Measurements from ENCODE around the gene GDF7.

The GDF7 gene

DNA sequence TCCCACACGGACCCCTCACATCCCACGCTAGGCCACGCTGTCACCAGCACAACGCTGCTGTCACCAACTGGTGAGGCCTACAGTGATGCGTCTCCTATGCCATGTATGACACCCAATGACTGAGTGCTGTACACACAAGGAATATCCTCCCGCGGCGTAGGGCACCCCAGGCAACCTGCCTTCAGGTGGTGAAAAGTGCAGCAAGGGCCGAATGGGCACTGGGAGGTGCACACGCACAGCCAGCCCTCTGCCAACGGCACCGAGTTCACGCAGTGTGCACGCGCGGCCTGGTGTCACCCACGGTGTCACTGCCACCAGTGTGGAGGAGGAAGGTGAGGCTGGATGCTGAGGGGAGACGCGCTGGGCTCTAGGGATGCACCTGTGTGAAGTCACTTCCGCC lies 20.5 kb upstream of the GDF7 start:
- no peak for DNase-seq

DNA sequence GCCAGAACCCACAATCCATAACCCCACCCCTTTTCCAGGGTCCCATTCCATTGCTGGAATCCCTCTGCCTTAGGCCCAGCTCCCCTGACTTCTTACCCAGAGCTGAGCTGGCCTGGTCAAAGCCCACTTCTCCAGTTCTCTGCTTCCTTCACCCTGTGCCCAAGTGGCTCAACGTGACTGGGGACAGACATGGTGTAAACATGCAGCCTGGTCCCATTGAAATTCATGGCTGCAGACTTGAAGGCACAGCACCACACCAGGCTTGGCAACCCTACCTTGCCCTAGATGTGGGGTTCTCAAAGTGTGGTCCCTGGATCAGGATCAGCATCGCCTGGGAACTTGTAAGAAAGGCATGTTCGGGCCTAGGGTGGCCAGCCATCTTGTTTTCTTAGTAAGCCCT lies 19.7 kb upstream of the GDF7 start:
- DNase-seq, result no peak

DNA sequence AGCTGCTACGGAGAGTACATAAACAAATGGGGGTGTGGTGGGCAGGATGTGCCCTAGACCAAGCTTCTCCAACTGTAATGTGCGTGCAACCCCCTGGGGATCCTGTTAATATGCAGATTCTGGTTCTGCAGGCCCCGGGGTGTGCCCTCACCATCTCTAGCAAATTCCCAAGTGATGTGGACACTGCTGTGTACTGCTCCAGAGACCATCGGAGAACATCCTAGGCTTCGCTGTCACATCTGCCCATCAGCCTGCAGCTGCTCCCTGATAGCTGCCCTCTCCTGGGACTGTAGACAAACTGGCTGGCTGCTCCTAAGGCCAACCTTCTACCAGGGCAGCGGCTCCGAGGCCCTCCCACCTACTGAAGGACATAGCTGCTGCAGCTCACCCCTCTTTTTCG lies 19.2 kb upstream of the GDF7 start:
- DNase-seq, result no peak

DNA sequence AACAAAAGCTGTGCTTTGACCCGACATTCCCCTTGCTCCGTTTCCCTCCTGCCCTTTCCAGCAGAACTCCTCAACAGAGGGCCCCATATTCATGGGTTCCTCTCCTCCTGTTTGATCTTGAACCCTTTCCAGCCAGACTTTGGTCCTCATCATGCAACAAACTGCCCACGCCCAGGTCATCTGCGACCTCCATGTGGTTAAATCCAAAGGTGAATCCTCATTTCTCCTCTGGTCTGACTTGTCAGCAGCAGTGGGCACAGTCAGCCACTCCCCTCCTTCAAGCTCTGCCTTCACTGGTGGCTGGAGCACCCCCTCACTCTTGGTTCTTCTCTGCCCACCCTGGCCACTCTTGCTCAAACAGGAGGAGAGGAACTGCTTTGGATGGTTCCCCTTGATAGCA lies 18.7 kb upstream of the GDF7 start:
- no peak for DNase-seq

DNA sequence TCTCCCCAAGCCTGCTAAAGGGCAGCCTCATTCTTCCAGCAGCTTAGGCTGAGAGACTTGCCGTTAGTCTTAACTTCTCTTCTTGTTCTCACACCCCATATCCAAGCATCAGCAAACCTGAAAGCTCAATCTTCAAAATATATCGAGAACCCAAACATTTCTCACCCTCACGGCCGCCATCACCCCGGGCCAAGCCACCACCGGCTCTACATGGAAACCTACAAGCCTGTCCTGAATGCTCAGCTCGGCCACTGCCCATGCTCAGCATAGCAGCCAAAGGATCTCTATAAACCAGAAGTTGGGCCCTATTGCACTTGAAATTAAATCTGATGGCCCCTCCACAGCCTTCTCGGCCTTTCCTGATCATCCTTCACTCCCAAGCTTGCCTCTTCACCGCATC lies 18.1 kb upstream of the GDF7 start:
- DNase-seq, result no peak

DNA sequence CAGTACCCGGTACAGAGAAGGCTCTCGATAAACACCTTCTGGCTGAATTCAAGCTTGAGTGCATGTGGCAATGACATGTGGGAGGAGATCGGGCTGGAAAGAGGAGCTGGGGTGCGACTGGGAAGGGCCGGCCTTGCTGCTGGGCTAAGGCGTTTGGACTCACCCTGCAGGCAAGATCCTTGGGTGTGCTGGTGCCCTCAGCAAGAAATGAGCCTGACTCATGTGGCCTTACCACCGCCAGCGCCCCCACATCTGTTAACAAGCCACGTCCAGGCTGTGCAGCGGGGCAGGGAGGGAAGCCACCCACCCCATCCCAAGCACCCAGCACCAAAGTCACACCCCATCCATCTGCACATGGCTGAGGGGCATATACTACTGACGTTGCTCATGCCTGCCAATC lies 17.4 kb upstream of the GDF7 start:
- DNase-seq, result no peak

DNA sequence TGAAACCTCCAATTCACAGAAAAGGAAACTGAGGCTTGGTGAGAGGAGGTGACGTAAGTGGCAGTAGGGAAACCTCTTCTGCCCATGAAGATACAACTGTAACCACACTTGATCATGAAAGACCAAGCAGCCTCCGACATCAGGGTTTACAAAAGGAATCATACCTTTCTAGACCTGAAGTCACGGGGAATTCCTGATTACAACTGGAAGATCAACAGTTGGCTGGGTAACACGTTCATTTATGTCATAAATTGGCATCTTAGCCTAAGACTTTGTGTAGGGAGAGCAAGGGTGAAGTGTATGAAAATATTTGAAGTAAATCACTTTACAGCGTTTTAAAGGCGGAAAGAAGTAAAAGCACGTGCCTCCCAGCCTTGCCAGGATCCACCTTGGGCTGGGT lies 17.0 kb upstream of the GDF7 start:
- no peak for DNase-seq

DNA sequence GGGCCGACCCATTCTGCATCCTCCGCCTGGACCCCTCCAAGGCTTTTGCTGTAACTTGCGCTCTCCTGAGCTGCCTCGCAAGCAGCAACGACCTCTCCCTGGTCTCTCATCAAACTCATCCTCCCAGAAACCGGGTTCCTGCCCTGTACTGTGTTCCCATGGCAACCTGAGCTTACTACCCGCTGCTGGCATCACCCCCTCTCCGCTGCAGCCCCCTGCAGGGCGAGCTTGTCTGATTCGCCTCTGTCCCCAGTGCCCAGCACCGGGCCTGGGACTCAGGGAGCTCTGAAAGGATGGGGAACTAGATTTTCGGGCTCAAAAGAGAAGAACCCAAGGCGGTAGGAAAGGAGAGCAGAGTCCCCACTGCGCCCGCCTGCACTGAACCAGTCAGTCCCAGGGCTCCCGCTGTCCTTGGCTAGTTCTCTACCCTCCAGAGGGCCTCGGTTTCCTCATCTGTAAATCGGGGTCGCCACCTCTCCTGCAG lies 16.5 kb upstream of the GDF7 start:
- DNase-seq, result peak; percentile 46

DNA sequence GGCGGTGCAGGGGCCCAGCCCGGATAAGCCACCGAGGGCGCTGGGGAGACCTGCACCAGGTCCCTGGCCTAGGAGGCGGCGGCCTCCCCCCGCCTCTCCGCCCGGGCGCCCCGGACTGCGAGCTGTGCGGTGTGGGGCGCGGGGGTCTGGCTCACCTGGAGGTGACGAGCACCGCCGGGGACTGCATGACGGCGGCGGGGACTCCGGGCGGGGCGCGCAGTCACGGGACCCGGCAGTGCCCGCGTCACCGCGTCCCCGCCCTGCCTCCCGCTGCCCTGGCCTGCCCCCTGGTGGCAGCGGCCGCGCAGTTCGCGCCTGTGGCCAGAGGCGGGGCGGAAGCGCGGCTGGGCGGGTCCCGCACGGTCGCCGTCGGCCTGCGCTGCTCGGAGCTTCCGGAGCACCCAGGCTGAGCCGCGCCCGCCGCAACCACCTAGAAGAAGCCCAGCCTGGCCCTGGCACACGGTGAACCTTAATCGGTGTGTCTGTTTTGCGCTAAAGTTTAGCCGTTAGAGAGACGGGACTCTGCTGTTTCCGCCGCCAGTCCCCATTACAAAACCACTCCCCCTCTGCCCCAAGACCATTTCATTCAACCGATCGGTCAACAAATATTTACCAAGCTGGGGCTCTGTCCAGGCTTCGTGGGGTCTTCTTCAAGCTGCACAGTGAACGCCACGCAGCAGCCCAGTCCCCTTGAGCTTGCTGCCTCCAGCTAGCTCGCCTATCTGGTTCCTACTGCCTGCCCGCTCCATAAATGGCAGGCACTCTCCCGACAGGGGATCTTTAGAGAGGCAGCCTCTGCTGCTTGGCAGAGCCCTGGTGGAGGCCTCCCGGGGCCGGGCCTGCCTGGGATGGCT lies 15.8 kb upstream of the GDF7 start, which contains the start of gene HS1BP3:
TSS of gene HS1BP3 (minus strand) at position 222 of the 854 bp plus-strand sequence. CDS start at position 187, 35 bp downstream.
- peak; percentile 93 for DNase-seq

DNA sequence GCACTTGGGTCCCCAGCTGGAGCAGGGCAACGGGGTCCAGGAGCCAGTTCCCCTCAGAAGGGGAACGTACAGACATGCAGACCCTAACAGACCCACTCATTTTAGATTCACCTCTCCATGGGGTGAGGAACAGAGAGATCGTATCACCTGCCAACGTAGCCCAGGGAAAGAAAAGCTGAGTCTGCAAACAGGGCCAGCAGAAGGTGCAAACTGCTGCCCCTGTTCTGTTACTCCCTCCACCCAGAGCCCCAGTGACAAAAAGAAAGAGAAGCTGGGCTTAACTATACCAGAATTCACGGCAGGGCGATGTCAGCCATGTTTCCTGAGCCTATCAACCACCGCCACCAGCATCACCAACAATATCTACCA lies 15.2 kb upstream of the GDF7 start:
- DNase-seq, result no peak

DNA sequence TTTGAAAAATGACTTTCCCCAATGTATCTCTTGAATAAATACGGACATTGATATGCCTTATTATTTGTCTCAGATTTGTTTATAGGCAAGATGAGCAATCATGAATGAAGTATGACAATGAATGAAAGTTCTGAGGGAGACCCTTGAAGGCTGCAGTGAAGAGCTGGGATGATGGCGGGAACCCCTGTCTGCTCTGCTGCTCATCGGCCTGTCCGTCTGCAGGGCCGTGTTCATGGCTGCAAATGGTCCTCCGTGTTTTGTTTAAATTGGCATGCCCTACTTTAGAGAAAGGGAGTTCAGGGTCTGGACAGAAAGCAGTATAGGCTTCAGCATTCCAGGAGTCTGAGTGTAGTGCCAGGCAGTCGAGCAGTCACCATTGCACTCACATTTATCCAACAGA lies 14.8 kb upstream of the GDF7 start:
- no peak for DNase-seq

DNA sequence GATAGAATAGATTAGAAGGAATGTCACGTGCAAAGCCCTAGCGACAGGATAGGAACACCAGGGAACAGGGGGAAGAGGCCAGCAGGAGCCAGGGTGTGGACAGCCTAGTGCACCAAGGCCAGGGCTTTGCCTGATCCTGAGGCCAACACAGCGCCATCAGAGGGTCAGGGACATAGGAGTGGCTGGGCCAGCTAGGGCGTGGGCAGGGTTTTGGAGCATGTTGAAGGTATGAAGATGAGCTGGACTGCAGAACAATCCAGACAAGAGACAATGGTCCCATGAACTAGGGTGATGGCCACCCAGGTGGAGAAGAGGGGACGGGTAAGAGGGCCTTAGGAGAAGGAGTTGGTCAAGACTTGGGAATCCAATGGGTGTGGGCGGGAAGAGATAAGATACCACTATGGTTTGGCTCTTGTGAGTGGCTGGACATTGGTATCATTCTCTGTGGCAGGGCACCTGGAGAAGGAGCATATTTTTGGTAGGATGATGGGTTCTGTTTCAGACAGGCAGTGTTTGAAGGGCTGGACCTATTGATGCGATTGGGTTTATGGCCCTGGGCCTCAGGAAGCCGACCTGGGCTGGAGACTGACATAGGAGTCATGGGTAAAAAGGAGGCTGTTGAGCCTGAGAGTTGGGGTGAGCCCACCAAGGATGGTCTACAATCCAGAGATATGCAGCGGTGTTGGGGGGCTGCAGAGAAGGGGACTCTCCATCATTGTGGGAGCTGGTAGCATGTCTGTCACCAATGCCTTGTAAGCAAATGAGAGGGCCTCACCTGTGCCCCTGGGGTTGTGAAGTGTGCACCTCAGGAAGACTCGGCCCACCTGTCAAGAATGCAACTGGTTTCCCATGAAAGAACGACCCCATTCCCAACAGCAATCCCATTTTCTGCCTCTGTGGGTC lies 14.0 kb upstream of the GDF7 start:
- no peak for DNase-seq

DNA sequence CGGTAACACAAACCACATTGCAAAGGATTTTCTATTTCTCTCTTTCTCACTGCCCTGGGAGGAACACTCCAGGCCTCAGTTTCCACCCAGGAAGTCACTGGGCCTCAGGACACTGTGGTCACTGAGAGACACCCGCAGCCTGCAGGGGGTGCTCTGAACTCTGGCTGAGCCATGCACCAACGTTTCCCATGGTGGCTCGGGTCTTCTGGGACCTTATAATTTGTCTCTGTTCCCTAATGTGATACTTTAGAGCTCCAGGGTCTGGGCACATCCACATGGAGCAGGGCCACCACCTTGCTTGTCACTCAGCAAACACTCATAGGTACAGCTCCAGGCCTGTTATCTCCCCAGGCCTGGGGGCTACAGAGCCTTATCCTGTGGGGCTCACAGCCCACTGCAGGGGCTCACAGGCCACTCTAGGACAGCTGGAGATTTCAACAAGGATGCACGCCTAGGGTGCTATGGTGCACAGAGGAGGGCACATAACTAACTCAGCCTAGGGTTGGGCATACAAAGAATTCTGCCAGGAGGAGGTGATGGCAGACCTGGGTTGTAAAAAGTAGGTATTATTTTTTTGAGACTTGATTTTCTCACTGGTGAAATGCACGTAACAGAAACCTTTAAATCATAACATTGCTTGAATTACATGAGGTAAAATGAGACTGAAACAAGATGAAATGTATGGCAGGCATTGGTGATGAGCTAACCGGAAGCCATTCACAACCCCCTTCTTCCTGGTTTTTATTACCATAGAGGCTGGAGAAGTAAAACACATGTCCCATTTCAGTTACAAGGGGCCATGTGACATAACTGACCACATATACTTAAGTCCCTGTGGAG lies 13.0 kb upstream of the GDF7 start:
- DNase-seq, result no peak

DNA sequence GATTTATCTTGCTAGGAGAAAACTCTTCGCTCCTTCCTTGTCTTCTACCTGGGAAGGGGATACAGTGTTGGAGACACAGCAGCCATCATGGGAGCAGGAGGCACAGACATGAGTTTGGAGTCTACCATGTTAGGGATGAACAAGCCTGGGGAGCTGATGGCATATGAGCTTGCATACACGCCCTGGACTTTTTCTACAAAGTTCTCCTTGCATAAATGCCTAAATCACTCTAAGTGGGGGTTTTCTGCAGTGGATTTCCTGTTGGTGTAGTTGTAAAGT lies 12.5 kb upstream of the GDF7 start:
- DNase-seq, result no peak

DNA sequence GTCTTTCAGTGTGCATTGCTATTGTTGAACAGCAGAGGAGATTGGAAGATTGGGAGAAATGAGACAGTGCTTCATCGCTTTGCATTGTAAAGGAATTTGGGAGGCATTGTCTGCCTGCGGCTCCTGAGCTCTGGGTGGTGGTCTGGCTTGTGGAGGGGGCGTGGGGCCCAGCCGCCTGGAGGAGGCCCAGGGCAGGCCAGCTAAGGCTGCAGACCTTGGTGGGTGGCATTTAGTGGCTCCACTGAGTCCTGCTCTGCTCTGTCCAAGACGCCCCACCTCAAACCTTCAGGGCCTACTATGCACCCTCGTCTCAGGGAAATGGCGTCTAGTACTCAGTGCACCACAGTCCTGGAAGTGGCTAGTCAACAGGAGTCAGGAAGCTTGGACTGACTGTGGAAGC lies 10.4 kb upstream of the GDF7 start:
- no peak for DNase-seq

DNA sequence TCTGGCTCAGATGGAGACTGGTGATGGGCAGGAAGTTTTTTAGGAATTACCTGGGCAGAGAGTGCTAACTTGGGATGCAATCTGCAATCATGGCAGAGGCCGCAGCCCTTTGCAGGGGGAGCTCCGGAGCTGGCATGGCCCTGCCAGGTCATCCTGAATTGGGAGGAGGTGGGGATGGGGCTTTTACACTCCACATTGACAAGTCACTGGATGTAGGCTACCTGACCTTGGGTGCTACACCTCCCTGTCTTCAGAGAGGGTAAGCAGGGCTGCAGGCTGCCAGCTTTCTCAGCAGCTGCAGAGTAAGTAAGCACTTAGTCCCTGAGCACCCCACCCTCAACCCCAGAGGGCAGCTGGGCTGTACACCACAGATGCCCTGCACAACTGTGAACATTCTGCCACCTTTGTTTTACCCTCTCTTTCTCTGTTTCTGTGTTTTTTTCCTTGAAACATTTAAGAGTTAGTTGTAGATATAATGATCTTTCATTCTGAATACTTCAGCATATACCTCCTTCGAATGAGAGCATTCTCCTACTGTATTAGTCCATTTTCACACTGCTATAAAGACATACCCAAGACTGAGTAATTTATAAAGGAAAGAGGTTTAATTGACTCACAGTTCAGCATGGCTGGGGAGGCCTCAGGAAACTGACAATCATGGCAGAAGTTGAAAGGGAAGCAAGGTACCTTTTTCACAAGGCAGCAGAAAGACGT lies 9.3 kb upstream of the GDF7 start:
- DNase-seq, result no peak

DNA sequence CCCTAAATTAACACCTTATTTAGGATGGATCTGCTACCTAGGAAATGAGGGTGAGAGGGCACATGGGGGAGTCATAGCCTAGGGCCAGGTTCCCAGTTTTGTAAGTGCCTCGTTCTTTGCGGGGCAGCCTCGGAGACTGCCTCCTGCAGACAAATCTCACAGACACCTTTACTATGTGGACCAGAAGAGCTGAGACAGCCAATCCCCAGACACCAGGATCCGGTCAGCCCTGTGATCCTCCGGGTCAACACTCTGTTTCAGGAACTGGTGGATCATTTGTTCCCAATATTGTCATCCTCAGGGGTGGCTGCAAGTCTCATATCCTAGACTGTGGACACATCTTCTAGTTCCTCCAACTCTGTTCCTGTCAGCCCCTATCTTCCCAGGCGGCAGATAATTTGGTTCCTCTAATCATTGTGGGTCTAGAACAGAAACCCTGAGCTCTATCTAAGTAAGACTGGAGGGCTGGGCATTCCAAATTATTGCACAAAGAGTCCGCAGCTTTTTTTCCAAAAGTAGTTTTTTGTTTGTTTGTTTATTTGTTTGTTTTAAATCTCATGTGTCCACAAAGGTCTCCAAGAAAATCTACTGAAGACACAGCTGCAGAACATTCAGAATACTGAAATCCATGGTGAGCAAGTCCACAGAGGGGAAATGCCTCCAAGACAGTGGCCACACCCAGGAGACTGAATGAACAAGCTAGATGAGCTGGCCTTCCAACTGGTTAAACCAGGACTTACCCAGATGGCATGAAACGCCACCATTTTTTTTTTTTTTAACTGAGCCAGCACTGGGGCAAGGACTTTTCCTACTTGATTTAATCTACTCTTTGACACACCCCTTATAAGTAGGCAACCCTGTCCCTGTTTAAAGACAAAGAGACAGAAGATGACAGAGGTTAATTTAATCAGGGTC lies 6.2 kb upstream of the GDF7 start:
- no peak for DNase-seq

DNA sequence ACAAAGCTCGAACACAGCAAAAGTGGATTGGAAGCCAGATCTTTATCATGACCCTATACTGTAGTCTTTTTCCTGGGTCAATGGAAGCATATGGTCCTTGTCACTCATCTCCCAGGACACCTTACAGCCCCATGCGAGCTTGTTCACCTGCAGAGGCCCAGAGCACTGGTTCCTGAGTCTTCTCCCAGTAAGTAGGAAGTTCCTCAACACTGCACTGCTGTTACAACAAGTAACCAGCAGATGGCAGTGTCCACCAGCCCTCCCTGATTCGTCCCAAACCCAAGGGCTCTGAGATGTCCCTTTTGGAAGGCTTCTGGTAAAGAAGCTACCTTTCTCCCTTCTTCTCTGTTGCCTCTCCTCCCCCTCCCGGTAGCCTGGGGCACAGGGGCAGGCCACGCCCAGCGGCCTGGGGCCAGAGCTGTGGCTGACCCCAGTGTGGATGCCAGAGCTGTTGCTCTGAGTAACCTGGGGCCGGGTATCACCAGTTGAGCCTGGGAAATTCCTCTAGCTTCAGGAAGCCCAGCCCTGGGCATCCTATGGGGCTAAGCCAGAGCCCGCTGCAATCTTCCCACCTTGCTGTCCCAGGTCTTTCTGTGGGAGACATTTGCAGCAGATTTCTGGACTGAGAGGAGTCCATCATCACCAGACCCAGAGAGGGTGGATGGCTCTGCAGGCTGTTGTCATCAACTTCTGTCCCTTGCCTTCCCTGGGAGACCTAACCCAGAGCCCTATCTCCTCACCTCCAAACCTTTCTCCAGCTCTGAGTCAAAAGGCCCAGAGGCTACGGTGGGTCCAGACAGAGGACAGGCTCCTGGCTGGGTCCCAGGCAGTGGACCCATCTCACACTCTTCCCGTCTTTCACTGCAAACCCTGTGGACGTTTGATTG lies 5.3 kb upstream of the GDF7 start:
- peak; percentile 76 for DNase-seq

DNA sequence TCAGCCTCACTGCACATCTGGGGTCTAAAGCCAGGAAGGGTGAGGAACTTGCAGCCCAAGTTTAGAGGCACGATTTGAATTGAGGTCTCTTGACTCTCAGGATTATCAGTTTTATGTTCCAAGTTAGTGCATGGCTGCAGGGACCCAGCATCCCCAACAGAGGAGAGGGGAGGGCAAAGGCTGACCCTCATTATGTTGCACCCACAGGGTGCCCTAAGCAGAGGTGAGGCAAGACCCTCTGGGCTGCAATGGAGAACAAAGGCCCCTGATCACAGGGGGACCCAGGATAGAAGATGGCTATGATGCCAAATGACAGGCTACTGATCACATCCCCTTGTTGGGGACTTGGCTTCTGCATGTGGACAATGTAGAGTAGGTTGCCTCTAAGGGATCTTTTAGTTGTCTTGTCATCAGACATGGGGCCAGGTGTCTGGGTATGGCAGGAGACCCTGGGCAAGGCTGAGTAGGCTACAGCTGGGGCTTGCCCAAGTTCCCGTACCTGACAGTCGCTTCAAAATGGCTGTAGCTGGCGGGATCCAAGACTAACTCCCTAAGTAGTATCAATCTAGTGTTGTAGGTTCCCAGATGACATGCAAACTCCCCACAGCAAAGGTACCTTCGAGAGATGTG lies 4.5 kb upstream of the GDF7 start:
- no peak for DNase-seq
